Uterus (tissue), 4 donors: ENCODE data around the gene GDF7. TPM values are rescaled to one million over a fixed set of nuclear protein-coding genes. Genes with fewer than 3 reads are reported as not detected.

Experiments used
- DNase-seq, 2 donors: peaks; one replicate each; pipeline ENCODE4 v3.0.0-alpha.2; 2019 to 2020
- H3K27ac ChIP-seq, 2 donors: fragments of 200-600 bp; sonication (generic); 1 replicate in 1 of 2; 2 replicates in 1 of 2; pipeline ENCODE4 v1.5.1; 2016 to 2018
- H3K27me3 ChIP-seq, 2 donors: fragments of 200-600 bp; sonication (generic); one replicate each; pipeline ENCODE4 v1.5.1; 2018 to 2019; ENCODE audit warnings: control low read depth in 1 of 2
- H3K36me3 ChIP-seq, 2 donors: fragments of 200-600 bp; sonication (generic); one replicate each; pipeline ENCODE4 v1.5.1; 2019; ENCODE audit warnings: control low read depth in 1 of 2
- H3K4me1 ChIP-seq, 2 donors: fragments of 200-600 bp; sonication (generic); one replicate each; pipeline ENCODE4 v1.5.1; 2018 to 2019; ENCODE audit warnings: control low read depth in 1 of 2
- H3K4me3 ChIP-seq, 2 donors: fragments of 200-600 bp; sonication (generic); 1 replicate in 1 of 2; 2 replicates in 1 of 2; pipeline ENCODE4 v1.5.1; 2018 to 2019; ENCODE audit warnings: mild to moderate bottlenecking in 1 of 2
- H3K9me3 ChIP-seq, 2 donors: fragments of 200-600 bp; sonication (generic); one replicate each; pipeline ENCODE4 v1.5.1; 2019; ENCODE audit warnings: control low read depth in 1 of 2
- POLR2A ChIP-seq, 2 donors: fragments of 450-650 bp; IDR thresholded peaks; one replicate each; pipeline ENCODE4 v1.6.1; 2016; ENCODE audit warnings: antibody characterized with exemption in 2 of 2, mild to moderate bottlenecking in 1 of 2, moderate library complexity in 1 of 2
- intact Hi-C: fragments of 100-400 bp; cut with DNase I; formaldehyde crosslinking; loops from one replicate; pipeline ENCODE4 v1.15.1; 2023; ENCODE audit warnings: low total_unique reads
- total RNA-seq, 4 donors: library from RNA; depleted of rRNA in 3 of 4; stranded (reverse); fragments of >200 nt in 3 of 4; gene quantifications; one replicate each; pipeline versions ENCODE4 v1.1.0 to v1.2.4, GENCODE V29; 2014 to 2023
- TF ChIP-seq, protein P1 (sequence below), 4 experiments: fragments of 200-600 bp in 2 of 4; fragments of 450-650 bp in 2 of 4; sonication (generic) in 2 of 4; IDR thresholded peaks; one replicate each; pipeline ENCODE4 v1.5.1; 2016 to 2019; ENCODE audit warnings: antibody characterized with exemption in 4 of 4, mild to moderate bottlenecking in 2 of 4, moderate library complexity in 1 of 4
- donor health status: DM: yes; HTN: yes; CAD: no.

GDF7 gene
- total RNA-seq, 4 donors from 2014 or later: 1.5 to 45.6 (median 5.4) TPM

DNA sequence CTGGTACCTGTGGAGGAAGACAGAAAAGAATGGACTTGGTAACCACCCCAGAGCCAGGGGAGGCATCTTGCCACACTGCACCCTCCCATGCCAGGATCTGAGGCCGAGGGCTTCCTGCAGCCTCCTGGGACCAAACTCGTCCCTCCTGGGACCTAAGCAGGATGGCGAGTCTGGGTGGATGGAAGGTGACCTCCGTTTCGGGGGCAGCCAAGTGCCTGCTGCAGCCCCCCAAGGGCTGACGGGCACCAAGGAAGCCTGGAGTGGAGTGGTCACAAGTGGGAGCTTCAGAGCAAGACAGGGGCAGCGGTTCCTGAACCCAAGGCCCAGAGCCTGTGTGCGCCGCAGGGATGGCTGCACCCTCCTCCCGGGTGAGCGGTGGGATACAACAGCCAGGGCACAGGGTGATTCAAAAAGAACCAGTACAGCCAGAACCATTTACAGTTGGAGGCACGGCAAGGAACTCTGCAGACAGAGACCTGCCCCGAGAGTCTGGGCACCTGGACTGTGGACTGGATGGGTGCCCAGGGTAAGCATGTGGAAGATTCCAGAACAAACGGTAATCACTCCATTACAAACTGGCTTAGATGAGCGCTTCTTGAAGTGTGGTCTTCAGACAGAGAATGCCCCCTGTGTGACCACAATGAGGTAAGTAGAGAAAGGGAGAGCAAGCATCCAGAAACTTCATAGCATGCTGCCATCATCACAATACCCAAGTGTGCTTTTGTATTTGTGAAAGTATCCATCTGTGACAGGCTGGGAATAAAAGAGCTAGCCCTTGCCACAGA, 28.1 kb upstream of the GDF7 start:
- peak overlapping the region in 1 of 2 donors; percentile 74 for H3K27ac ChIP-seq
- peaks cover 0 to 20% of the 10 kb centered on the region in 2 donors for H3K4me1 ChIP-seq
- no peak overlapping the region for H3K4me3 ChIP-seq
- DNase-seq: no peak
- no peaks in the 10 kb centered on the region for H3K9me3 ChIP-seq
- TF ChIP-seq, protein P1, sequence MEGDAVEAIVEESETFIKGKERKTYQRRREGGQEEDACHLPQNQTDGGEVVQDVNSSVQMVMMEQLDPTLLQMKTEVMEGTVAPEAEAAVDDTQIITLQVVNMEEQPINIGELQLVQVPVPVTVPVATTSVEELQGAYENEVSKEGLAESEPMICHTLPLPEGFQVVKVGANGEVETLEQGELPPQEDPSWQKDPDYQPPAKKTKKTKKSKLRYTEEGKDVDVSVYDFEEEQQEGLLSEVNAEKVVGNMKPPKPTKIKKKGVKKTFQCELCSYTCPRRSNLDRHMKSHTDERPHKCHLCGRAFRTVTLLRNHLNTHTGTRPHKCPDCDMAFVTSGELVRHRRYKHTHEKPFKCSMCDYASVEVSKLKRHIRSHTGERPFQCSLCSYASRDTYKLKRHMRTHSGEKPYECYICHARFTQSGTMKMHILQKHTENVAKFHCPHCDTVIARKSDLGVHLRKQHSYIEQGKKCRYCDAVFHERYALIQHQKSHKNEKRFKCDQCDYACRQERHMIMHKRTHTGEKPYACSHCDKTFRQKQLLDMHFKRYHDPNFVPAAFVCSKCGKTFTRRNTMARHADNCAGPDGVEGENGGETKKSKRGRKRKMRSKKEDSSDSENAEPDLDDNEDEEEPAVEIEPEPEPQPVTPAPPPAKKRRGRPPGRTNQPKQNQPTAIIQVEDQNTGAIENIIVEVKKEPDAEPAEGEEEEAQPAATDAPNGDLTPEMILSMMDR (IDR thresholded peaks at IDR 0.05): no peak
- no peak for TF ChIP-seq POLR2A (IDR thresholded peaks at IDR 0.05)
- intact Hi-C loops: no loop called here
- H3K36me3 ChIP-seq: no peaks in the 10 kb centered on the region
- H3K27me3 ChIP-seq: no peaks in the 10 kb centered on the region

DNA sequence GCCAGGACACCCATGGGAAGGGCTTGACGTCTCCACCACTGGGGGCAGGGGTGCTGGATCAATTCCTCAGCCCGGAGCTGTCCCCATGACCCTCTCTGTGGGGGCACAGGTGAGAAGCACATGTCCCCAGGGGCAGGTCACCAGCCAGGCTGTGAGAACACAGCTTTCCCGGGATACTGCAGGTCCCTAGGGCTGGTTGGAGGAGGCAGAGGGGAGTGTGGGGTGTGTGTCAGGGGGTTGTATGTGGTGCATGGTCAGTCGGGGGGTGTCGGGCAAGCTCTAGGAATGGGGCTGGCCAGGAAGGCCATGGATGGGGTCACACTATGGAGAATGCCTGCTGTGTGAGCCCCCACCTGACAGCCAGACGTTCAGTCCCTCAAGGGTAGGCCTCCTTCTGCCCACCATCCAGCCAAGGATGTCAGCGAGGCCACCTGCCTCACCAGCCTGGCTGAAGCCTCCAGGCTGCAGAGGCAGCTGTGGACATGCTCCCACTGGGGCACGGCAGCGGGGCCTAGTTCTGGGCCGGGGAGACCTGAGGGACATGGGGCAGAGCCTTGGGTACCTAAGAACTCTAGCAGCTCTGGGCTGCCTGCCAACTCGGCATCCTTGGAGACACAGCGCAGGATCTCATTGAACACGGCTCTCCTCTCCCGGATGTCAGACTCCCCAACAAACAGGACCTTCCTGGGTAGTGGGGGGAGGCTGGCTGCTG, 26.4 kb upstream of the GDF7 start:
- peaks cover 0 to 9% of the 10 kb centered on the region in 2 donors for H3K4me1 ChIP-seq

DNA sequence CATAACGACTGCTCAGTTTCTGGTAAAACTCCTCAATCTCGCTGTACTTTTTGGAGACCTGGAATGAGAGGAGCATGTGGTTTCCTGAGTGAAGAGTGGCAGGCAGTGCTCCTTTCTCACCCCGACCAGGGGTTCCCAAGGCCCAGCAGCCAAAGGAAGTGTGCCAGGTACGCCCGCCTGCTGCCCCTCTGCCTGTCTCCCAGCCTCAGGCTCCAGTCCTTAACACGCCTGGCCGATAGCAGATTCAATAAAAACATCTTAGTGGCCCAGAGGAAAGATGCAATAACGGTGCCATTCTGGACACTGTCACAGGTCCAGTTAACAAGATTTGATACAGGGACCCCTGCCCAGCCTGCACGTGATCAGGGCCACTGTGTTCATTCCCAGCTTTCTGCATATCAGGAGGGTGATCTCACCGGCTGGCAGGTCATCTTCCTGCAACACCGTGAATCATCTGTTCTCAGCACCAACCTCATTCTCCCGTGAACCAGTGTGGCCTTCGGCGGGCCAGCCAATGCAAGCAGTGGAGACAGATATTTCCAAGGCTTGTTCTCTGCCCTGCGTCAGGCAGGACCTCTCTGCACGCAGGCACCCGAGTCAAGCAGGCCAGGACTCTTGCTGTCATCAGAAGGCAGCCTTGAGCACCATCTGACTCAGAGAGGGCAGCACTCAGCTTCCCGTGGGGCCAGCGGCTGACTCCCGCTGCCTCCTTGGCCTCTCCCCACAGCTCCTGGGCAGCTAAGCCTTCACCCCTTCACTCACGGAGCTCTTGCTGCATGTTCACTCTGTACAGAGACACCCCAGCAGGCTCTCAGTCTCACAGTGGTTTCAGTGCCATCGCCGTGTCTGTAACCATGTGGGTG, 25.6 kb upstream of the GDF7 start:
- intact Hi-C loops: loop anchor here (5.0 kb wide), 1 partner anchor 199 kb away; no protein-coding TSS in a partner anchor
- peaks cover 0 to 9% of the 10 kb centered on the region in 2 donors for H3K4me1 ChIP-seq
- H3K4me3 ChIP-seq: no peak overlapping the region
- TF ChIP-seq, protein P1 (IDR thresholded peaks at IDR 0.05): no peak
- no peak for TF ChIP-seq POLR2A (IDR thresholded peaks at IDR 0.05)
- no peaks in the 10 kb centered on the region for H3K27me3 ChIP-seq
- no peaks in the 10 kb centered on the region for H3K9me3 ChIP-seq
- peak; percentile 61 to 78 for DNase-seq
- peak overlapping the region; percentile 57 to 76 for H3K27ac ChIP-seq
- no peaks in the 10 kb centered on the region for H3K36me3 ChIP-seq

More for the DNA sequence above, 26.4 kb upstream of the GDF7 start:
- DNase-seq: peak; percentile 61 to 70
- intact Hi-C loops: loop anchor here (5.0 kb wide), 1 partner anchor 198 kb away; no protein-coding TSS in a partner anchor
- peak overlapping the region; percentile 57 to 76 for H3K27ac ChIP-seq
- H3K9me3 ChIP-seq: no peaks in the 10 kb centered on the region
- H3K4me3 ChIP-seq: no peak overlapping the region
- TF ChIP-seq POLR2A (IDR thresholded peaks at IDR 0.05): no peak
- TF ChIP-seq, protein P1 (IDR thresholded peaks at IDR 0.05): no peak
- H3K36me3 ChIP-seq: no peaks in the 10 kb centered on the region
- no peaks in the 10 kb centered on the region for H3K27me3 ChIP-seq

DNA sequence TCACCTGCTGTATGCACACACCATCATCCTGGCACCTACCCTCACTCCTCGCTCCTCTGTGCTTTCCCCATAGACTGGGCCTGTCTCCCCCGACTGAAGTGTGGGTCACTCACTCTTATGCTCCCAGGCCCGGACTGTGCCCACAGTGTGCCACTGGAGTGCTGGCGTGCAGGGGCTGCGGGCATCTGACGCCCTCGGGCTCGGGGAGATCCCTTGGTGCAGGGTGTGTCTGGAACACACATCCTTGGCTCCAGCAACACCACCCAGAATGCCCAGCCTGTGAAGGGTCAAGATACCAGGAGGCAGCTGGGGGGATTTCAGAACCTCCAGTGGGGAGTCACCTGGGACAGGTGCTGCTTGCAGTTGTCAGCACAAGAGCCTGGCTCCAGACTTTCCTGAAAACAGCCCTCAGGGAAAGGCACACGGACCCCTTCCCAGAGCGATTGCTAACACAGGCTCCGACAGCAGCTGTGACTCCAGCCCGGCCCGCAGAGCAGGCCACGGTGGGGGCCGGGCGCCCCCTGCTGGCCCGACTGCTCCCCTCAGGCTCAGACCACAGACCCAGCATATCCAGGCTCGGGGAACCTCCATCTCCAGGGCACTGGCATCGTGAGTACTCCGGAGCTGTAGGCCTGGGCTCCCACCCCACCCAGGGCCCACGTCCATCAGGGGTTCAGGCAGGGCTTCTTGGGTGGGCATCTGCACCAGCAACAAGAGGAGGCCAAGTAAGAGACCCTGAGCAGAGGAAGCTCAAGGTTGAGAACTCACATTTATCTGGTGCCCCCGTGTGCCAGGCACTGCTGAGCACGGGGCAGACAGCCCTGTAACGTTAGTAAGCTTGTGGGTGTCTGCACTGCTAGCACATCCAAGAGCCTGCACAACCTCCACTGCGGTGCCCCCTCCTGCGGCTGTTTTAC, 24.6 kb upstream of the GDF7 start:
- H3K27me3 ChIP-seq: no peaks in the 10 kb centered on the region
- TF ChIP-seq, protein P1 (IDR thresholded peaks at IDR 0.05): peak; percentile 92 to 98 (median 98)
- TF ChIP-seq POLR2A (IDR thresholded peaks at IDR 0.05): no peak
- intact Hi-C loops: loop anchor here (5.0 kb wide), 1 partner anchor 200 kb away; no protein-coding TSS in a partner anchor
- peak; percentile 81 to 85 for DNase-seq
- H3K4me3 ChIP-seq: no peak overlapping the region
- H3K9me3 ChIP-seq: no peaks in the 10 kb centered on the region
- peaks cover 0 to 9% of the 10 kb centered on the region in 2 donors for H3K4me1 ChIP-seq
- peak overlapping the region; percentile 33 to 76 for H3K27ac ChIP-seq
- H3K36me3 ChIP-seq: no peaks in the 10 kb centered on the region
